Prostate gland (tissue), 2 donors: ENCODE data around the gene FBXO48. TPM values are rescaled to one million over a fixed set of nuclear protein-coding genes. Genes with fewer than 3 reads are reported as not detected.

Experiments used
- DNase-seq: peaks from one replicate; pipeline ENCODE4 v3.0.0-alpha.2; 2019; ENCODE audit warnings: low spot score
- H3K27ac ChIP-seq, 2 donors: fragments of 200-600 bp; sonication (generic); 2 replicates each; pipeline ENCODE4 v1.5.1; 2017 to 2019
- H3K27me3 ChIP-seq: fragments of 200-600 bp; sonication (generic); replicated peaks from 2 replicates; pipeline ENCODE4 v1.5.1; 2019; ENCODE audit not compliant: insufficient read depth
- H3K36me3 ChIP-seq, 2 donors: fragments of 200-600 bp; sonication (generic); 1 replicate in 1 of 2; 2 replicates in 1 of 2; pipeline versions ENCODE4 v1.5.1 to v1.8.1; 2017 to 2019
- H3K4me1 ChIP-seq: fragments of 200-600 bp; sonication (generic); replicated peaks from 2 replicates; pipeline ENCODE4 v1.5.1; 2019
- H3K4me3 ChIP-seq, 2 donors: fragments of 200-600 bp; sonication (generic); 2 replicates each; pipeline ENCODE4 v1.5.1; 2017 to 2019
- H3K9me3 ChIP-seq: fragments of 200-600 bp; sonication (generic); 2 replicates; pipeline ENCODE4 v1.5.1; 2017
- POLR2A ChIP-seq: fragments of 450-650 bp; IDR thresholded peaks from one replicate; pipeline ENCODE4 v1.6.1; 2016; ENCODE audit warnings: antibody characterized with exemption, mild to moderate bottlenecking
- POLR2AphosphoS5 ChIP-seq: sonication (generic); formaldehyde crosslinking; IDR thresholded peaks from one replicate; pipeline ENCODE4 v1.6.1; 2017; ENCODE audit warnings: antibody characterized with exemption
- WGBS: methylation state at CpG from one replicate; pipeline ENCODE4 v1.1.5; 2018; 5-methylcytosine and 5-hydroxymethylcytosine counted together
- intact Hi-C: fragments of 100-400 bp; cut with DNase I; formaldehyde crosslinking; loops from one replicate; pipeline ENCODE4 v1.14.2; 2022
- total RNA-seq, 2 donors: library from RNA; depleted of rRNA; stranded (reverse); fragments of >200 nt; gene quantifications; one replicate each; pipeline ENCODE4 v1.1.0, GENCODE V29; 2016
- TF ChIP-seq, protein P1 (sequence below), 4 experiments: fragments of 200-600 bp in 2 of 4; fragments of 450-650 bp in 2 of 4; sonication (generic) in 2 of 4; IDR thresholded peaks; 1 replicate in 3 of 4; 2 replicates in 1 of 4; pipeline ENCODE4 v1.5.1; 2016 to 2019; ENCODE audit warnings: antibody characterized with exemption in 4 of 4, mild to moderate bottlenecking in 2 of 4, moderate library complexity in 2 of 4

FBXO48 gene
- total RNA-seq, 2 donors from 2014 or later = 0.77 to 0.85 TPM

DNA sequence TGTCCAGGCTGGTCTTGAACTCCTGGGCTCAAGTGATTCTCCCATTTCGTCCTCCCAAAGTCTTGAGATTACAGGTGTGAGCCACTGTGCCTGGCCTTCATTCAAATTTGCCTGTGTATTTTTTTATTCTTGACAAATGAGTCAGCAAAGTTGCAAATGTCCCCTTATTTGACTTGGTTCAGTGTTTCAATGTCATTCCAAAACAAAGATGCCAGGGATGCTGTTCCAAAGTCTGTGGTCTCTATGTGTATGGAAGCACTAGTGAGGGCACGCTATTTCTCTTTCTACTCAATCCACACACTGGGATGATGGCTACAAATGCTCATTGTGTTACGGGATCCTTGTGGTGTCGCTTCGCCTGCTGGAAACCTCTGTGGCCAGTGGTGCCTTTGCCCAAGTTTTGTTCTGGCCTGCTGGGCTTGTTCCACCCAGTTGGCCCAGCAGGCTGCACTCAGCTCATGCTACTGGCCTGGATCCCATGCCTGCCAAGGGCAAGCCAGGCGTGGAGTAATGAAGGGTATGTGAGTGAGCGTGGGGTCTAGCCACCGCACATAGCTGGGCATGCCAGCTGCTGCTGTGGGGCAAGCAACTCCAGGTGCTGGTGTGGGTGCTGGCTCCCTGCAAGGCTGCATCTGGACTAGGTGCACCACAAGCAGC, 35.6 kb downstream of the FBXO48 start:
- intact Hi-C loops = no loop called here
- no peak overlapping the region for H3K4me3 ChIP-seq

DNA sequence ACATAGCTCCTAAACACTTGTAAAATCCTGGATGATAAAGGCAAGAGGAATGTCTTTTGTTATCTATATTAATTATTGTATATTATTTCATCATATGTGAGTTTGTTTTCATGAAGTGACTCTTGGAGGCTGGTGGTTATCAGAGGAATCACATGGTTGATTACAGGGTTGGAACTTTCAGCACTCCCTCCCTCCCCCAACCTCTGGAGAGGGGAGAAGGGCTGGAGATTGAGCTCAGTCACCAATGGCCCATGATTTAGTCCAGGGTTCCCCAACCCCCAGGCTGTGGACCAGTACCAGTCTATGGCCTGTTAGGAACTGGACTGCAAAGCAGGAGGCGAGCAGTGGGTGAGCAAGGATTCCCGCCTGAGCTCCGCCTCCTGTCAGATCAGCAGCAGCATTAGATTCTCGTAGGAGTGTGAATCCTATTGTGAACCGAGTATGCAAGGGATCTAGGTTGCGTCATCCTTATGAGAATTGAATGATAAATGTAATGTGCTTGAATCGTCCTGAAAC, 37.7 kb downstream of the FBXO48 start:
- H3K36me3 ChIP-seq = no peaks in the 10 kb centered on the region
- H3K27me3 ChIP-seq = no peaks in the 10 kb centered on the region
- intact Hi-C loops = no loop called here
- H3K27ac ChIP-seq = no peak overlapping the region
- TF ChIP-seq POLR2AphosphoS5 = no peak
- TF ChIP-seq, protein P1, sequence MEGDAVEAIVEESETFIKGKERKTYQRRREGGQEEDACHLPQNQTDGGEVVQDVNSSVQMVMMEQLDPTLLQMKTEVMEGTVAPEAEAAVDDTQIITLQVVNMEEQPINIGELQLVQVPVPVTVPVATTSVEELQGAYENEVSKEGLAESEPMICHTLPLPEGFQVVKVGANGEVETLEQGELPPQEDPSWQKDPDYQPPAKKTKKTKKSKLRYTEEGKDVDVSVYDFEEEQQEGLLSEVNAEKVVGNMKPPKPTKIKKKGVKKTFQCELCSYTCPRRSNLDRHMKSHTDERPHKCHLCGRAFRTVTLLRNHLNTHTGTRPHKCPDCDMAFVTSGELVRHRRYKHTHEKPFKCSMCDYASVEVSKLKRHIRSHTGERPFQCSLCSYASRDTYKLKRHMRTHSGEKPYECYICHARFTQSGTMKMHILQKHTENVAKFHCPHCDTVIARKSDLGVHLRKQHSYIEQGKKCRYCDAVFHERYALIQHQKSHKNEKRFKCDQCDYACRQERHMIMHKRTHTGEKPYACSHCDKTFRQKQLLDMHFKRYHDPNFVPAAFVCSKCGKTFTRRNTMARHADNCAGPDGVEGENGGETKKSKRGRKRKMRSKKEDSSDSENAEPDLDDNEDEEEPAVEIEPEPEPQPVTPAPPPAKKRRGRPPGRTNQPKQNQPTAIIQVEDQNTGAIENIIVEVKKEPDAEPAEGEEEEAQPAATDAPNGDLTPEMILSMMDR (IDR thresholded peaks at IDR 0.05) = no peak
- TF ChIP-seq POLR2A = no peak
- H3K4me1 ChIP-seq = no peaks in the 10 kb centered on the region
- no peak for DNase-seq
- H3K9me3 ChIP-seq = no peaks in the 10 kb centered on the region
- no peak overlapping the region for H3K4me3 ChIP-seq
- 81% methylated on average over 7 of the region's 7 CpGs for WGBS

More for the DNA sequence above, 35.6 kb downstream of the FBXO48 start:
- TF ChIP-seq, protein P1 (IDR thresholded peaks at IDR 0.05) = no peak
- TF ChIP-seq POLR2AphosphoS5 (no peak), POLR2A (no peak)
- Histone ChIP-seq H3K9me3 (no peaks in the 10 kb centered on the region), H3K36me3 (no peaks in the 10 kb centered on the region), H3K4me1 (no peaks in the 10 kb centered on the region), H3K27me3 (no peaks in the 10 kb centered on the region), H3K27ac (no peak overlapping the region)
- DNase-seq = no peak
- 83% methylated on average over 8 of the region's 8 CpGs for WGBS

DNA sequence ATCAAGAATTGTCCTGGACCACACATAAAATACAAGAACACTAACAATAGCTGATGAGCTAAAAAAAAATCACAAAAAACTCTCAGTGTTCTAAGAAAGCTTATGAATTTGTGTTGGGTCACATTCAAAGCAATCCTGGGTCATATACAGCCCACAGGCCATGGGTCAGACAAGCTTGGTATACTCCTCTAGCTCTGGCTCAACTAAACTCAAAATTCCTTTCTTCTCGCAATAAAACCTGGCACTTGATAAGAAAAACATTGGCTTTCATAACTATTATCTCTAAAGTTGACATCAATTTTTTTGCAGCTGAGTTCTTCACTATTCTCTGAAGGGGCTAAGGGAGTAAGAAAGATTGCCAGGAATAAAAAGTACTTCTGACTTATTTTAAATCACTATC, 38.3 kb downstream of the FBXO48 start:
- H3K9me3 ChIP-seq = no peaks in the 10 kb centered on the region
- H3K4me1 ChIP-seq = no peaks in the 10 kb centered on the region
- TF ChIP-seq POLR2AphosphoS5 (no peak), POLR2A (no peak)
- TF ChIP-seq, protein P1 (IDR thresholded peaks at IDR 0.05) = no peak
- no peaks in the 10 kb centered on the region for H3K27me3 ChIP-seq
- WGBS = 66% methylated on average over 1 of the region's 1 CpG
- H3K27ac ChIP-seq = no peak overlapping the region
- H3K36me3 ChIP-seq = no peaks in the 10 kb centered on the region
- no peak for DNase-seq
- intact Hi-C loops = no loop called here
- H3K4me3 ChIP-seq = no peak overlapping the region

DNA sequence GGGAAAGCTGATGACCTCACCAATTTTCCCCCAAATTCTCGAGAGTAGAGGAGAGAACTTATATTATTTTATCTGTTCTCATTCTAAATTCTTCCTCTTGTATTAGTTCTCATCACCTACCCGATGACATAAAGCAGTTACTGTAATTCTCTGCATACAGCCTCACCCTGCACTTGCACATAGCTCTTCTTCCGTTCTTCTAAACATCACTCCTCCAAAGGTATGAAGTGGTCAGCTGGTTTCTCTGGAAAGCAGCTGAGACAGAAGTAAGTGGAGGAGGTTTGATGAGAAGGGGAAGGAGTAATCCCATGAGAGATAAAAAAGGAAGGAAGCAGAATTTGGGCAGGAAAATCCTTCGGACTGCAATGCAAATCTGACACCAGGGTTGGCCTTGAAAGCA, 39.0 kb downstream of the FBXO48 start:
- intact Hi-C loops = no loop called here
- WGBS = 54% methylated on average over 4 of the region's 4 CpGs
- H3K4me1 ChIP-seq = no peaks in the 10 kb centered on the region

More for the DNA sequence above, 39.0 kb downstream of the FBXO48 start:
- H3K9me3 ChIP-seq = no peaks in the 10 kb centered on the region
- no peaks in the 10 kb centered on the region for H3K27me3 ChIP-seq
- DNase-seq = no peak
- TF ChIP-seq, protein P1 (IDR thresholded peaks at IDR 0.05) = no peak
- no peak overlapping the region for H3K4me3 ChIP-seq
- H3K36me3 ChIP-seq = no peaks in the 10 kb centered on the region
- no peak overlapping the region for H3K27ac ChIP-seq
